NCI-H2196 treated with DMSO at 0.1 percent for 48 hours (cell line): Measurements from ENCODE around the gene LHX3.

Experiments used
- DNase-seq: peaks from one replicate; lab custom pipeline; 2025; ENCODE audit not compliant: unreplicated experiment; lab: John Stamatoyannopoulos, UW

LHX3 gene

DNA sequence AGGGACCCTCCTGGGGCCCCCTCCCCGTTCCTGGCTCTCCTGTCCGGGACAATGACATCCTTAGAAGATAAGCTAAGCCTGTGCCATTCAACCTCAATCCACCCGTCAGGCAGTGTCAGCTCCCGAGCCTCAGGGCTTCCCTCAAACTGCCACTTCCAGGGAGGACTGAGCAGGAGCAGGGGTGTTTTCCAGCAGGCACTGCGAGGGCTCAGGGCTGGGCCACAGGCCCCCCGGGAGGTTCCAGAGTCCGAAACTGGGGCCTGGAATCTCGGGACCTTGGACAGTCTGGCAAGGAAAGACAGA is 26.2 kb downstream of the LHX3 start:
- DNase-seq: no peak

DNA sequence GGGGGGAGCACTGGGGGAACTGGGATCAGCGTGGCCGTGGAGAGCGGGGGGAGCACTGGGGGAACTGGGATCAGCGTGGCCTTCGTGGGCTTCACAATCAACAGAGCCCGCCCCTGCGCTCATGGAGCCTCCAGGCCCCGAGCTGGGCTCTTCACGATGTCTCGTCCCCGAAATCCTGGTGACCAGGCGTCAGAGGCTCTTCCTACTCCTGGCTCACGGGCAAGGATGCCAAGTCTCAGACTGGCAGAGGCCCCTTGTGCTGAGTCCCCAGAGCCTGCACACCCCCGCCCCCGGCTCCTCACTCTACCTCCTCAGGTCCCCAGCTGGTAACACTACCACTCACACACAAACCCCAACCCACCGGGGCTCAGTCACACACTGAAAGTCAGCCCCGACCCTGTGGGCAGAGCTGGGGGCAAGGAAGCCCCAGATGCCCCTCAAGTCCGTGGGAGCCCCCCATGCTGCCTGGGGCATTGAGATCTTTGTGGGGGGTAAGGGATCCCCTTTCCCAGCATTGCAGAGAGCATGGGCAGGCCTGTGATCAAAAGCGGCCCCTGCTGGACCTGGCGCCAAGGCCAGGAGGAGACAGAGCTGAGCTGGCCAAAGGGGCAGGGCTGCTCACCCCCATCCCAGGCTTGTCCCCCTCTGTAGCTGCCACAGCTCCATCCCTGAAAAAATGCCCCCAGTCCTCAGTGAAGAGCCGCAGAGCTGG is 26.7 kb downstream of the LHX3 start:
- DNase-seq: no peak

DNA sequence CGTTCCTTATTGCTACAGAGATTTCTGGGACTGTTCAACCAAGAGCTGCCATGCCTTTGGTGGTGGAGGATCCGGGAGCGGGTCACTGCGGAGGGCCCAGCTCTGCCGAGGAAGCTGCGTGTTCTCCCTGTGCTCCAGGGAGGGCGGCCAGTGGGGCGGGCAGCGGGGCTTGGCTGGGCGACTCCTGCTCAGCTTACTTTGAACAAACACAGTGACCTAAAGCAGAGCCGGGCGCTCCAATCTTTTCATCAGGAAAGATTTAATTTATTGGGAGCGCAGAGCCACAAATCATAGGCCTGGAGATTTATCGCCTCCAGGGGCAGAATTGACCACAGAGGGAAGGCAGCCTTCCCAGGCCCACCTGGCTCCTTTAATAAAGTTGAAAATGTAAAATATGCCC is 27.7 kb downstream of the LHX3 start:
- DNase-seq: no peak

DNA sequence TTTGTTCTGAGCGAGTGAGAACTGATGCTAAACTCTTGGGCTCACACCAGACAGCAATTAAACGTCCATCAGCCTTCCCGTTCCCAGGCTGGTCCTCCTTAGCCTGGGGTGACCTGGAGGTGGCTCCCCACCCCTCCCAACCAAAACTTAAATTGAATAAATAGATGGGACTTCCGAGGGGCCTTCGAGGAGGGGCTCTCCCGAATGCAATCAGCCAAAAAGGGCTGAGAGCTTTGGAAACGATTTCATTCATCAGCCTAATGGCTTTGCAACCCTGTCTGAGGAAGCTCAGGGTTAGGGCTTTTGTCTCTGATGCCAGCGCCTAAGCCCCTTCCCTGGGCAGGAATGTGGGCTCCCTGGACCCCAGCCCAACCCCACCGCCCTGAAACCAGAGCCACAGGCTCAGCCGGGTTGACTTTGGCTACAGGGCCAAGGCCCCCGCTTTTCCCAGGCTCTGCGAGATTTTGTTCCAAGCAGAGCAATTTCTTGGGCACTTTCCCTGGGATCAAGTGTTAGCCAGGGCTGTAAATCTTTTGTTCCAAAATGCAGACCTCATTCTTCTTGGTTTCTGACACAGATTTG is 29.2 kb downstream of the LHX3 start:
- no peak for DNase-seq

DNA sequence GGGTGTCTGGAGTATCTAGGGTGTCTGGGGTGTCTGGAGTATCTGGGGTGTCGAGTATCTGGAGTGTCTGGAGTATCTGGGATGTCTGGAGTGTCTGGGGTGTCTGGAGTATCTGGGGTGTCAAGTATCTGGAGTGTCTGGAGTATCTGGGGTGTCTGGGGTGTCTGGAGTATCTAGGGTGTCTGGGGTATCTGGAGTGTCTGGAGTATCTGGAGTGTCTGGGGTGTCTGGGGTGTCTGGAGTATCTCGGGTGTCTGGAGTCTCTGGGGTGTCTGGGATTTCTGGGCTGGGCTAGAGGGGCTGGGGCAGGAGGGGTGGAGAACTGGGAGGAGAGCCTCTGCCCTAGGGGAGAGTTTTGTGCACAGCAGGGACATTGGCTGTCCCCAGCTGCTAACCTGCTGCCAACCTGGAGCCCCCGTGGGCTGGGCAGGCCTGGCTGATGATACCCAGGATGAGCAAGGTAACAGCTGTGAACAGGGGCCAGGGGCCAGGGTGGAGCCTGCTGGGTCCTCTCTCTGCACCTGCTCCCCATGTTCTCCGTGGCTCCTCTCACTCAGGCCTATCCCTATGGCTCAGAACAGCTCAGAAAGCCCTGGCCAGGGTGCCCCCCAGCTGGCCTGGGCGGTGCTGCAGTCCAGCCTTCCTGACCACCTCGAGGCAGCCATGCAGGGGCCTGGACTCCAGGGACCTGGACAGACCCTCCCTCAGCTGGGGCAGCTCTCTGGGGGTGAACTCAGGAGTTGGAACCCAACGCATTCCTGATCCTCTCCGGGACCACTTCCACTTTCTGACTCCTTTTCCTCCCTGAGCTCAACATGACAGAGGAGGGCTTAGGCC is 29.9 kb downstream of the LHX3 start:
- DNase-seq: no peak

DNA sequence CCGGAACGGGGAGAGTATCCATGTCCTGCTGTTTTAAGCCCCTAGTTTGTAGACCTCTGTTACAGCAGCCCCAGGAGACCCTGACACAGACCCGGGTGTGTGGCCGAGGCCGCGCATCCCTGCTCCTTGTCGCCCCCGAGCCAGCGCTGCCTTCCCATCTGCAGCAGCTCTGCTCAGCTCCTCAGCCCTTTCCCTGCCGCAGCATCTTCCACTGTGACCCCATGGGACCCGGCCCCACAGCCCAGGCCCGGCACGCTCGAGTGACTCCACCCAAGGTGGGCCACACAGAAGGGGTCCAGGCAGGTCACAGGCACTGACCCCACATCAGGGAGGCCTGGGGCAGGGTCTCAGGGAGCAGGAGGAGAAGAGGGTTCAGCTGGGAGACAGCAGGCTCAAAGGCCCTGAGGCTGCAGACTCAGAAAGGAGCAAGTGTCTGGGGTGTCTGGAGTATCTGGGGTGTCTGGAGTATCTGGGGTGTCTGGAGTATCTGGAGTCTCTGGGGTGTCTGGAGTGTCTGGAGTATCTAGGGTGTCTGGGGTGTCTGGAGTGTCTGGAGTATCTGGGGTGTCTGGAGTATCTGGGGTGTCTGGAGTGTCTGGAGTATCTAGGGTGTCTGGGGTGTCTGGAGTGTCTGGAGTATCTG is 31.2 kb downstream of the LHX3 start:
- no peak for DNase-seq

DNA sequence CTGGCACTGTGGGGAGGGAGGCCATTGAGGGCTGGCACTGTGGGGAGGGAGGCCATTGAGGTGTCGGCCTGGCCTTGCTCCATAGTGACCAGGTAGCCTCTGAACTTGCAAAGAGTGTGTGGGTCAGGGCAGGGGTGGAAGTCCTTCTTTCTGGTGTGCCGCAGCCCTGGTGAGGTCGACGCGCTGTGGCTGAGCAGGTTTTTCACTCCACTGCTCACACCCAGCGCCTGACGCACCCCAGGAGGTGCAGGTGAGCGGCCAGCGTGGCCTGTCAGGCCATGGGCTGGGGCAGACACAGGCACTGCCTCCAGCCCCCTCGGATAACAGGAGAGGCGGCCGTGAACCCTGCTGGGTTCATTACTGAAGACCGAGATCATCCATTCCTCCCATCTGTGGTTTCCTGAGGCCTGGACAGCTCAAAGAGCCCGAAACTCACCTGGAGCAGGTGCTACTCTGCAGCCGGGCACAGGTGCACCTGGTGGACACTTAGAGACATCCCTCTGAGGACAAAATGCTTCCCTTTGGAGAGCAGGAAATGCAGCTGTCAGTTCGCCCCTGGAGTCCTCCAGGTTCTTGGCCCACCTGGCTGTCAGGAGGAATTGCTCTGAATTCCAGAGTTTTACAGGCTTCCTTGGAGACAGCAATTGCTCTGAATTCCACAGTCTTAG is 32.4 kb downstream of the LHX3 start:
- peak; percentile 68 for DNase-seq

DNA sequence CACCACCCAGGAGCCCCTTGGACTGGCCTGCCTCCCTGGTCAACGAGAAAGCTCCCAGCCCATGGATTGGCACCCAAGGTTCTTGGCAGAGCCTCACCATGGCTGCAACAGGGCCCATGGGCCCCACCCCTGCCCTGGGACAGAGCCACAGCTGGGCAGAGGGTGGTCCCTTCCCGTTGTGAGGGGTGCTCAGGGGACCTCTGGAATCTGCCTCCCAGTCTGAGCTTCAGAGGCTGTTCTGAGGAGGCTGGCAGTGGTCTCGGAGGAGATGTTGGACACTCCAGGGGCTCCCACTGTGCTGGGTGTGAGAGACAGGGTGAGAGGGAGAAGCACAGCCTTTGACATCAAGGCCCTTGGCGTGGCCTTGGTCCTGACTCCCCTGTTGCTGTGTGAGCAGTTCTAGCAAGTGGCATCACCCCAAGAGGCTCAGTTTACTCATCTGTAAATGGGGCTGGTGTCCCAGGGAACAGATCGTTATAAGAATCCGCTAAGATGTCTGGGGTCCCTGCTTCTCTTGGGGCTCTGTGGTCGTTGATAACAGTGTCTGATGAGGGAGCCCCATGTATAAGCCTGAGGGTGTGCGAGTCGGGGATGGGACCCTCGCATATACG is 33.0 kb downstream of the LHX3 start:
- DNase-seq: no peak

DNA sequence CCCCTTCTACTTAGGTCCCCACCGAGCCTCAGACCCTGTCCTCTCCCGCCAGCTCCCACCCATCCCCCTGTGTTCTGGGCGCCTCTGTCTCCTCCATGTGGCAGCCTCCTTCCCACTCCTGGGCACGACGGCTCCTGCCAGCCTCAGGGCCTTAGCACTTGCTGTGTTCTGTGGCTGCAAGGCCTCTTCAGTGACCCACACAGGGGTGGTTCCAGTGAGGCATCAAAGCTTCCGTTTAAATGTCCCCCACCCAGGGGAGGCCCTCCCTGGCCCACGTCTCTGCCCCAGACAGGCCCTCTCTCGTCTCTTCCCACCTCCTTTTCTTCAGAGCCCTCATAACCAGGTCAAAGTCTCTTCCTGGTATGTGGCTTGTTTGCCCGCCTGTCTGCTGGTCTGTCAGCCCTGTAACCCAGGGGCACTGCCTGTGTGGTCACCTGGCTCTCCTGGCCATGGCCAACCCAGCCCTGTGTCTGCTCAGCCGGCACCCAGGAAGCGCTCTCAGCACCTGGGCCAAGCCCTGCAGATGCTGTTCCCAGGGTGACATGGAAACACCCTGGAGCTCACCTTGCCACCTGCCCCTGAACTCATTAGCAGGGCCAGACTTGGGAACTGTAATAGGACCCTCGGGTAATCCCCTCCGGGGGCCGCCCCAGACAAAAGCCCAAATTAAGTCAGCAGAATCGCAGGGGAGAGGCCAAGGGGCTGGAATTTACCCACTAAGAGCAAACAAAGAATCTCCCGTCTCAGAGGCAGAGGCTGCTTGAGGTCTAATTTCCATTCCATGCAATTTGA is 33.7 kb downstream of the LHX3 start:
- DNase-seq: peak; percentile 97

DNA sequence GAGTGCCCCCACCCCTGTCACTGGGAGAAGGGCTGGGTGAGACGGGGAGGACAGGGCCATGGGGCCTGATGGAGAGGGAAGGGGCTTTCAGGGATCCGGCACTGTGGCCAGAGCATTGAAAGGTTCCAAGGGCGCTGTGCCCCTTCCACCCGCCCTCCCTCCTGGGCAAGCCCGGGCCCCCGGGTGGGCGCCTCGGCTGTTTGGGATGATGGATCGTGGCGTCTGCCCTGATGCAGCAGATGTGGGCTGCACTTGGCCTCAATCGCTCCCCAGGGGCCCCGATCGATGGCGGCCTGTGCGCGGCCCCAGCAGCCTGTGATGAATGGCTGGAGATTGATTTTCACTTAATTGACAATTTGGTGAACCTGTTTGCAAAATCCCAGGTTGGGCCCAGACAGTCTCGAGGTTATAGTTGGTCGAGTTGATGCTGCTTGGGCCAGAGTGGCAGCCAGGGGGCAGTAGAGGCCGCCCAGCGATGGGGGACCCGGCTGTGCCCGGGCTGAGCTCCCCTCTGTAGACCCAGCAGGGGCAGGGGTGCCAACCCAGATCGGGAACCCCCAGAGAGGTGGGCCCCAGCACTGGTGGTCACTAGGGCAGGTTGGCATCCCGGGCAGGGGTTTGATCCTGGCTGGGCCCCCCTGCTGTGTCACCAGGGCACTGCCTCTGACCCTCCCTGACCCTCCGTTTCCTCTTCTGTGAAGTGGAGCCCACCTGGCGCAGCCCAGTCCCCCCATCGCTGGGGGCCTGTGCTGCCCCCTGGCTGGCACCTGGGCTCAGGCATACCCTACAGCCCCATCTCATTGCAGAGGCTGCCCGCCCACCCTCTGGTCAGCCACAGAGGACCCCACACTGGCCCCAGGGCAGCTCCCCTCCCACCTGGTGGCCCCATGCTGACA is 34.7 kb downstream of the LHX3 start:
- DNase-seq: no peak

DNA sequence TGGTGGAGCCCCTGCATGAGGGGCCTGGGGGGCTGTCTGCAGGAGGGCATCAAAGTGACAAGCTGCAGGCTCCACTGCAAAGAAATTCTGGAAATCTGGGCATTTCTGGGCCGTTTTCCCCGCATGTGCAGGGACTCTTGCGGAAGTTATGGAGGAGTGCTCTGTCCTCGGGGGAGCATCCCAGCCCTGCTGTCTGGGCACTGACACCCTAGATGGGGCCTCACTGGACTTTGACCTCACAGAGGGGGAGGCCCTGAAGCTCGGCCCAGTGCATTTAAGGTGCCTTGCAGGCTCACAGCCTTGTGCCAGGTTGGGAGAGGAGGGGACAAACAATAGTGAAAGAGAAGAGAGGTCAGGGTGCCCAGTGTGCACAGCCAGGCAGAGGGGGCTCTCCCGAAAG is 35.4 kb downstream of the LHX3 start:
- no peak for DNase-seq

DNA sequence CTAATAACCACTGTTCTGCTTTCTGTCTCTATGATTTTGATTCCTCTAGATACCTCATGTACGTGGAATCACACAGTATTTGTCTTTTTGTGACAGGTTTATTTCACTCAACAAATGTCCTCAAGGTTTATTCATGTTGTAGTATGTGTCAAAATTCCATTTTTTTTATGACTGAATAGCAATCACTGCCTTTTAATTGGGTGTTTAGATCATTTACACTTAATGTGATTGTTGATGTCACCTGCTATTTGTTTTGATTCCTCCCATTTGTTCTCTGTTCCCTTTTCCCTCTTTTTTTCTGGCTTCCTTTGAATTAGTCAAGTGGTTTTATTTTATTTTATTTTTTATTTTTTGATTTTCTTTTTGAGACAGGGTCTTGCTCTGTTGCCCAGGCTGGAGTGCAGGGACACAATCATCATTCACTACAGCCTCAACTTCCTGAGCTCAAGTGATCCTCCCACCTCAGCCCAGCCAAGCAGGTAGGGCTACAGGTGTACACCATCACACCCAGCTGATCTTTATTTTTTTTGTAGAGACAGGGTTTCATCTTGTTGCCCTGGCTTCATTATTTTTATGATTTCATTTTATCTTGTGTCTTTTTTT is 41.6 kb downstream of the LHX3 start:
- DNase-seq: no peak

DNA sequence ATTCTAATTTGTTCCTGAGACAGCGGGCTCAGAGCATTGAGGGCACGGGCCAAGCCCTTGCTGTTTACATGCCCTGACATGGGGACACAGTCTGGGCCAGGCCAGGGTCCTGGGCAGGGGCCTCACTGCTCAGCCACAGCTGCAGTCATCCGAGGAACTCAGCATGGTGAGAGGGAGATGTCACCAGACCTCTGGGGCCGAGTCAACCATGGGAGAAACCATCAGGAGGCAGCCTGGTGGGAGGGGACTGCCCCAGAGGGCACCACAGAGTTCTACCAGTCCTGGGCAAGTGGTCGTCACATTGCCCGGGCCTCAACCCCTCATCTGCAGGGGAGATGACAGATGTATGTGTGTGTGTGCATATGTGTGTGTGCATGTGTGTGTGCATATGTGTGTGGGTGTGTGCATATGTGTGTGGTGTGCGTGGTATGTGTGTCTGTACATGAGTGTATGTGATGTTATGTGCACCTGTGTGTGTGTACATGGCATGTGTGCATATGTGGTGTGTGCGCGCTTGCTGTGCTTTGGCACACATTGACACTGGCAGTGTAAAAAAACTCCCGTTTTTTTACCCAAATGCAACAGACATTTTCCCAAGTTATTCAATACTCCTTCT is 43.8 kb downstream of the LHX3 start:
- DNase-seq: no peak

DNA sequence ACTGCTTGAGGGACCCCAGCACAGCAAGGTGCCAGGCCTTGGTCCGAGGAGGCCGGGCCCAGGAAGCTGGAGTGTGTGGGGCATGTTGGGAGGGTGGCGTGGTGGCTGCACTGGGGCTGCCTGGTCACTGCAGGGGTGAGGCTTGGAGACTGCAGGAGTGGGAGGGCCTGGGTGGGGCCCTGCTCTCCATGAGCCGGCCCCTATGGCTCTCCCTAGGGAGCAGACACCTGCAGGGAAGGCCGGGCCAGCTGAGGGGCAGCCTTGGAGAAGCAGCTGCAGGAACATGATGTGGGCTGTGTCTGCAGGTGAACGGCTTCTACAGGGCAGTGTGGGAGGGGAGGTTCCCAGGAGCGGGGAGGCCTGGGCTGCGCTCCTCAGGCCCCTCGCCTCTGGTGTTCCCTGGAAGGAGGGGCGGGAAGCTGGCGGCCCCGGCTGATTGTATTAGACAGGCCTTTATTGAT is 44.5 kb downstream of the LHX3 start:
- DNase-seq: peak; percentile 47

DNA sequence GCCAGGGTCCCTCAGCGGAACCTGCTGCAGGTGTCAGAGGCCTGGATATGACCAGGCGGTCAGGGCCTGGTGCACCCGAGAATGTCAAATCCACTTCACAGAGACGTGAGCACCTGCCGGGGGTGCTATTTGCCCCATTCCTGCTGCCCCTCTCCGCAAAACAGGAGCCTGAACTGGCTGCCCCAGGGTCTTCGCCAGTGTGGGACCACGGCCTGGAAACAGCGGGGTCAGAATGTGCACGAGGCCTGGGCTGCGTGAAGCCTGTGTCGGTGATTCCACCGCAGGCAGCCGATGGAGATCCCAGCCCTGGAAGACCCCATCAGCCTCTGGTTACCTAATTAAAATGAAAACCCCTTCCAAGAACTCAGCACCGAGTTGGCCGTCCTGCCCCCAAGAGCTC is 45.1 kb downstream of the LHX3 start:
- no peak for DNase-seq

DNA sequence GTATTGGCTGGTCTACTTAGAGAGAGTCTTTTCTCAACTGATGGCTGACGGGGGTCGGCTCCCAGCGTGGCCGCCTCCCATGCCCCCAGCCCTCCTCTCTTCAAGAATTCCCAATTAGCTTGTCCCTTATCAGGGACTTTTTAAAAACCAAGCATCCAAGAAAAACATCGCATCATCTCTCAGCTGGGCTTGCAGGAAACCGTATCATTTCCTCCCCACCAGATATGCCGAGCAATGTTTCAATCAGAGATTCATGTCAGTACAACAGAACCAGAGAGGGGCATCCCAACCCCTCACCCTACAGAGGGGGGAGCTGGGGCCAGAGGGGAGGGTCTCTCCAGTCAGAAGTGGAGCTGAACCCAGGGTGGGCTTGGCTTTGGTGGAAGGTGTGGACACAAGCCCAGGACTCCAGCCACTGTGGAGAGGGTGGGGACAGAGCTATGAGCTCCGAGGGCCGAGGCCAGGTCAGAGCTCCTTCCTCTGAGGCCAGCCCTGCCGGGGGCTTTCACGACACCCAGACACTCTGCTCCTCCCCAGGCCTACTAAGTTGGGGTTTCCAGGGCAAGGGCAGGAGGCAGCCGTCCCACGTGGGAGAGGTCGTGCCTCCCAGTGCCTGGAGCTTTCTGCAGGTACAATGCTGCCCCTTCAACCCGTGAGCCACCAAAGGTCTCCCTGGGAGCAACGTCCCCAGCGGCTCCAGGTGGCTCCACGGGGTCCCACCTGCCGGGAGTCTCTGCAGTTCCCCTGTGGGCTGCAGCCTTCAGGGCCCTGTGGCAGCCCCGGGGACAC is 47.3 kb downstream of the LHX3 start:
- no peak for DNase-seq
